ENCODE results near the gene CUL3.

GRCh38 chr2:224596289-224596688 is 11.1 kb upstream of the CUL3 start:
- TF ChIP-seq CTCF (IDR thresholded peaks at IDR 0.05) (no peak), POLR2A (IDR thresholded peaks at IDR 0.05) (no peak)
